Measurements from ENCODE around the gene EDN3. TPM values are rescaled to one million over a fixed set of nuclear protein-coding genes. Genes with fewer than 3 reads are reported as not detected.

Gene EDN3
- total and polyA plus RNA-seq, 2 donors = 0.24 to 3.1 TPM

DNA sequence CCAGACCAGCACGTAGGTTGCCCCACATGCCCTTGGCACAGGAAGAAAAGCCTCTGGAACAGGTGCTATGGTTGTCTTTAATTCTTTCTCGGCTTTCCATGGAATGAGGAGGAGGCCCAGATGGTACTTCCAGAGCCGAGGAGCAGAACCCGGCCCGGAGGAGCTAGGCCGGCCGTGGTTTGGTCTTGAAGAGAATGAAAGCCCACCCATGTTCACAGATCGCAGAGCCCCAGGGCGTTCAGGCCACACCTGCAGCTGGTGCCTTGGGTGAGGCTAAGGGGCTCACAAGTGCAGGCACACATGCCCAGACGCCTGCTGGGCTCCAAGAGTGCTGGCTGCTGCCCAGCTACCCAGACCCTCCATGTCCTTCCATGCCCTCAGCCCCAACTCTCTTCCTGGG is 20.0 kb downstream of the EDN3 start:
- Histone ChIP-seq H3K27ac (ENCODE audit: low read depth) (no peak overlapping the region), H3K4me1 (ENCODE audit: insufficient read depth) (no peaks in the 10 kb centered on the region), H3K36me3 (ENCODE audit: insufficient read depth) (no peaks in the 10 kb centered on the region), H3K4me3 (ENCODE audit: low read depth, low read length) (no peak overlapping the region)
- no peak for DNase-seq (ENCODE audit: extremely low spot score)
- WGBS = 94% methylated on average over 10 of the region's 10 CpGs

GRCh38 chr20:59320854-59321647 is 20.6 kb downstream of the EDN3 start:
- H3K36me3 ChIP-seq (ENCODE audit: insufficient read depth) = no peaks in the 10 kb centered on the region
- H3K27ac ChIP-seq (ENCODE audit: low read depth) = no peak overlapping the region
- no peaks in the 10 kb centered on the region for H3K4me1 ChIP-seq (ENCODE audit: insufficient read depth)
- H3K4me3 ChIP-seq (ENCODE audit: low read depth, low read length) = no peak overlapping the region
- WGBS = 81% methylated on average over 16 of the region's 16 CpGs
- no peak for DNase-seq (ENCODE audit: extremely low spot score)

DNA sequence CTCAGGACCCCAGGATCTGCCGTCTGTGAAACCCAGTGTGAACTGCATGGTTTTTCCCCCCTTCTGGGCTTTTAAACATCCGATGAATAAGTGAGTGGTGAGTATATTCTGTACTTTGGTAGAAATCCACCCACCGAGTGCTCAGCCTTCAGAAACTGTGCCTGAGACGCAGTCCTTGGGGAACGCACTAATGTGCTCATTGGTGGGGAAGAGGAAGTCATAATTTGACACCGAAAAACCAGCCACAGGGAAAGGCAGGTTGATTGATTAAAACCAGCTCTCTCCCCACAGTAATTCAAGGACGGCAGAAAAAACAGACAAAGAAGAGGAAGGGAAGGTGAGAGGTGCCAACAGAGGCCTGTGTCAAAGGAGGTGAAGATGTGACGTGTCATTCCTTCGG is 21.7 kb downstream of the EDN3 start:
- Histone ChIP-seq H3K4me3 (ENCODE audit: low read depth, low read length) (no peak overlapping the region), H3K4me1 (ENCODE audit: insufficient read depth) (no peaks in the 10 kb centered on the region), H3K27ac (ENCODE audit: low read depth) (no peak overlapping the region), H3K36me3 (ENCODE audit: insufficient read depth) (no peaks in the 10 kb centered on the region)
- DNase-seq (ENCODE audit: extremely low spot score) = no peak
- WGBS = 77% methylated on average over 9 of the region's 9 CpGs

- no peak overlapping the region for H3K27ac ChIP-seq (ENCODE audit: low read depth)
- DNase-seq (ENCODE audit: extremely low spot score) = no peak
- no peak overlapping the region for H3K4me3 ChIP-seq (ENCODE audit: low read depth, low read length)
- no peaks in the 10 kb centered on the region for H3K4me1 ChIP-seq (ENCODE audit: insufficient read depth)
- WGBS = 87% methylated on average over 17 of the region's 17 CpGs
- no peaks in the 10 kb centered on the region for H3K36me3 ChIP-seq (ENCODE audit: insufficient read depth)
These were observed 22.4 kb downstream of the EDN3 start for GRCh38 chr20:59322585-59323454.

- DNase-seq (ENCODE audit: extremely low spot score) = no peak
- Histone ChIP-seq H3K4me1 (ENCODE audit: insufficient read depth) (no peaks in the 10 kb centered on the region), H3K4me3 (ENCODE audit: low read depth, low read length) (no peak overlapping the region), H3K36me3 (ENCODE audit: insufficient read depth) (no peaks in the 10 kb centered on the region), H3K27ac (ENCODE audit: low read depth) (no peak overlapping the region)
- WGBS = 93% methylated on average over 5 of the region's 5 CpGs
These were observed 23.3 kb downstream of the EDN3 start for GRCh38 chr20:59323731-59324130.

DNA sequence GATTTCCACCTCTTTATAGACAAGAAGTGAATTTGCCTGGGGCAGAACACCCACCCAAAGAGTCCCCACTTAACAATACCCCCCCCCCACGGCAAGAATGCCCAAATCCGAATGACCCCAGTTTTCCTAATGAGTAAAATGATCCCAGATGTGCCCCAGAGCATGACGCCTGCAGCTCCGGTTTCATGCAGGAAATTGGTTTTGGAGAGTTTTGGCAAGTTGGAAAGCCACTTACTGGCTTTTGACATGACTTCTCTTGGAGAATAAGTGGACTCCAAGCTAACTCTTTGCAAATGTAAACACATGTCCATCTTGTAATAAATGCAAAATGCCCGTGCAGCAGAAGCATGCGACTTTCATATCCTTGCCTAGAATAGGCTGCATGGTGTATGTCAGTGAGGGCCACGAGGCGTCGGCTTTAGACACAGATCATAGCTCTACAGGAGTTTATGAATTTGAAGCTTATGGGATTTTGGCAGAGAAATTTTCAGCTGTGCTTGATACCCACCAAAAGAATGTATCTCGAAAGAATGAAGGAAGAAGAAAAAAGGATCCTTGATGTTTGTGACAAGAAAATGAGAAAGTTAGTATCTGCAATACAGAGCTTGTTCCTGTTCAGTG is 24.2 kb downstream of the EDN3 start:
- Histone ChIP-seq H3K4me3 (ENCODE audit: low read depth, low read length) (no peak overlapping the region), H3K4me1 (ENCODE audit: insufficient read depth) (no peaks in the 10 kb centered on the region), H3K36me3 (ENCODE audit: insufficient read depth) (no peaks in the 10 kb centered on the region), H3K27ac (ENCODE audit: low read depth) (no peak overlapping the region)
- no peak for DNase-seq (ENCODE audit: extremely low spot score)
- WGBS = 43% methylated on average over 10 of the region's 10 CpGs

DNA sequence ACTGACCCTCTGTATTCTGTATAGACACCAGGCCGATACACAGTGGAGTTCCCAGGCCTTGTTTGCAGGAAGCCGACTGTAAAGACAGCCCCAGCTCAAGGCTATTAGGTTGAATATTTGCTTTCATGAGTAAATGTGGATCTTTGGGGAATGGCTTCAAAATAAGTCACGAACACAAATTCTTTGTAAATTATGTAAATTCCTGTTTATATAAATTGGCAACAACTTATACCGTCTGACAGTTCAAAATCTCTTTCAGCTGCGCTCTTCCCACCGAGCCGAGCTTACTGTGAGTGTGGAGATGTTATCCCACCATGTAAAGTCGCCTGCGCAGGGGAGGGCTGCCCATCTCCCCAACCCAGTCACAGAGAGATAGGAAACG is 24.7 kb downstream of the EDN3 start:
- no peak for DNase-seq (ENCODE audit: extremely low spot score)
- 55% methylated on average over 10 of the region's 10 CpGs for WGBS
- no peak overlapping the region for H3K4me3 ChIP-seq (ENCODE audit: low read depth, low read length)
- no peak overlapping the region for H3K27ac ChIP-seq (ENCODE audit: low read depth)
- H3K4me1 ChIP-seq (ENCODE audit: insufficient read depth) = no peaks in the 10 kb centered on the region
- no peaks in the 10 kb centered on the region for H3K36me3 ChIP-seq (ENCODE audit: insufficient read depth)

DNA sequence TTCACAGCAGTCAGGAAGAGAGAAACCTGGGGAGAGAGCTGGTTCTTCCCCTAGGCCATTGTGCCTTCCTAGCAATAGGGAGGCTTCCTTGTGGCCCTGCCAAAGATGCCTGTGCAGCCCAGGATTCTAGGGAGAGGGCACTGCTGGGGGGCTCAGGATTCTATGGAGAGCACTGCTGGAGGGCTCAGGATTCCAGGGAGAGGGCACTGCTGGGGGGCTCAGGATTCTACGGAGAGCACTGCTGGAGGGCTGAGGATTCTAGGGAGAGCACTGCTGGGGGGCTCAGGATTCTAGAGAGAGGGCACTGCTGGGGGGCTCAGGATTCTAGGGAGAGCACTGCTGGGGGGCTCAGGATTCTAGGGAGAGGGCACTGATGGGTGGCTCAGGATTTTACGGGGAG is 25.8 kb downstream of the EDN3 start:
- no peak overlapping the region for H3K27ac ChIP-seq (ENCODE audit: low read depth)
- H3K4me1 ChIP-seq (ENCODE audit: insufficient read depth) = no peaks in the 10 kb centered on the region
- H3K4me3 ChIP-seq (ENCODE audit: low read depth, low read length) = no peak overlapping the region
- 99% methylated on average over 2 of the region's 2 CpGs for WGBS
- H3K36me3 ChIP-seq (ENCODE audit: insufficient read depth) = no peaks in the 10 kb centered on the region
- DNase-seq (ENCODE audit: extremely low spot score) = no peak

DNA sequence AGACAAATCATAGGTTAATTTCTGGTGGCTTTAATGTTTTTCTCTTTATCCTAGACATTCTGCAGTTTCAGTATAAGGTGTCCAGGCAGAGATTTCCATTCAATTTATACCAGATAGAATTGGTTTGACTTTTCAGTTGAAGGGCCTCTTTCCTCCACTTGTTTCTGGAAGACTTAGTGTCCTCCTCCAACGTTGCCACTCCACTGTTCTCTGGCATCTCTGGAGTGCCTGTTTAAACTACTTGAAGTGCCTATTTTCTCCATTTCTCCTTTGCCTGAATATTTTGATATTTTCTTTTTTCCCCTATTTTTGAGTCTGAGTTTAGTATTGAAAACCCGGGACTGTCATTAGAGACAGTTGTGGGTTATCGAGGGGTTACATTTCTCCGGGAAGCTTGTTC is 27.7 kb downstream of the EDN3 start:
- WGBS = 89% methylated on average over 4 of the region's 4 CpGs
- no peak for DNase-seq (ENCODE audit: extremely low spot score)
- H3K4me3 ChIP-seq (ENCODE audit: low read depth, low read length) = no peak overlapping the region
- H3K27ac ChIP-seq (ENCODE audit: low read depth) = no peak overlapping the region
- no peaks in the 10 kb centered on the region for H3K36me3 ChIP-seq (ENCODE audit: insufficient read depth)
- no peaks in the 10 kb centered on the region for H3K4me1 ChIP-seq (ENCODE audit: insufficient read depth)

- H3K36me3 ChIP-seq (ENCODE audit: insufficient read depth) = no peaks in the 10 kb centered on the region
- H3K4me3 ChIP-seq (ENCODE audit: low read depth, low read length) = no peak overlapping the region
- no peaks in the 10 kb centered on the region for H3K4me1 ChIP-seq (ENCODE audit: insufficient read depth)
- DNase-seq (ENCODE audit: extremely low spot score) = no peak
- WGBS = 49% methylated on average over 12 of the region's 12 CpGs
- no peak overlapping the region for H3K27ac ChIP-seq (ENCODE audit: low read depth)
These were observed 31.4 kb downstream of the EDN3 start for GRCh38 chr20:59331721-59332329.

GRCh38 chr20:59333260-59333845 is 32.9 kb downstream of the EDN3 start:
- H3K27ac ChIP-seq (ENCODE audit: low read depth) = no peak overlapping the region
- DNase-seq (ENCODE audit: extremely low spot score) = no peak
- no peaks in the 10 kb centered on the region for H3K36me3 ChIP-seq (ENCODE audit: insufficient read depth)
- no peaks in the 10 kb centered on the region for H3K4me1 ChIP-seq (ENCODE audit: insufficient read depth)
- 83% methylated on average over 6 of the region's 6 CpGs for WGBS
- no peak overlapping the region for H3K4me3 ChIP-seq (ENCODE audit: low read depth, low read length)

- no peaks in the 10 kb centered on the region for H3K4me1 ChIP-seq (ENCODE audit: insufficient read depth)
- DNase-seq (ENCODE audit: extremely low spot score) = no peak
- 74% methylated on average over 9 of the region's 9 CpGs for WGBS
- no peak overlapping the region for H3K27ac ChIP-seq (ENCODE audit: low read depth)
- no peaks in the 10 kb centered on the region for H3K36me3 ChIP-seq (ENCODE audit: insufficient read depth)
- H3K4me3 ChIP-seq (ENCODE audit: low read depth, low read length) = no peak overlapping the region
These were observed 33.5 kb downstream of the EDN3 start for GRCh38 chr20:59333951-59334350.

DNA sequence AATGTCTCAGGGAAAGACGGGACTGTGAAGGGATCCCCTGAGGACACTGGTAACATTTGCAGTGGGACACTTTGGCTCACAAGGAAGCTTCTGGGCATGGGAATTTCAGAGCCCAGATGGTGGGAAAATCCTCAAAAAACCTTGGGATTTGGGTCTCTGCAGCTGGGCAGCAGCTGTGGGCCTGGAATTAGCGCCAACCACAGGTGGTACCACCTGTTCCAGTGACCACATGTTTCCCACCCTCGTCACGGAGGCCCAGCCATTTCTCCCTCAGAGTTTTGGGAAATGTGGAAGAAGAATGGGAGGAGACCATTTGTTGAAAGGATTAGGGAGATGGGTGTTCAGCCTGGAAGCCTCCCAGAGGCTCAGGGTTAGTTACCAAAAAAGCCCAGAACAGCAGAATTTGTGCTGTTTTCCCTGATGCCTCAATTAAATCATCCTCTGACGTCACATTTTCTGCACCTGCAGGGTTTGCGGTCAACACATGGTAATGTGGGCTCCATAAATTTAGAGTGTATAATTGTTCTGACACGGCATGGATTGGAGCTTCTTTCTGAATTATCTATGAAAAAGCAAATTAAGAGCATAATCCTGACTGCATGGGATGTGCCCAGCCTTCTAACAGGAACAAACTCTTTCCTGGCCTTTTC is 34.4 kb downstream of the EDN3 start:
- Histone ChIP-seq H3K36me3 (ENCODE audit: insufficient read depth) (no peaks in the 10 kb centered on the region), H3K4me3 (ENCODE audit: low read depth, low read length) (no peak overlapping the region), H3K4me1 (ENCODE audit: insufficient read depth) (no peaks in the 10 kb centered on the region), H3K27ac (ENCODE audit: low read depth) (no peak overlapping the region)
- 75% methylated on average over 7 of the region's 7 CpGs for WGBS
- DNase-seq (ENCODE audit: extremely low spot score) = no peak
